ENCODE measurements around the gene OR6V1. TPM values are rescaled to one million over a fixed set of nuclear protein-coding genes. Genes with fewer than 3 reads are reported as not detected.

Gene OR6V1
- total and polyA plus RNA-seq, 7 donors: not detected

GRCh38 chr7:143008007-143008901, 43.9 kb upstream of the OR6V1 start:
- Histone ChIP-seq H3K9me3 (no peaks in the 10 kb centered on the region), H3K4me1 (no peaks in the 10 kb centered on the region), H3K36me3 (ENCODE audit: insufficient read depth in 1 of 2, low read depth in 1 of 2) (no peaks in the 10 kb centered on the region), H3K27me3 (ENCODE audit: insufficient read depth in 3 of 3, low read length in 2 of 3) (no peaks in the 10 kb centered on the region), H3K4me3 (no peak overlapping the region), H3K27ac (no peak overlapping the region)
- DNase-seq: peak; percentile 74 to 87
- intact Hi-C loops (cut with DNase I): loop anchor here (1.0 to 10.0 kb wide), 3 partner anchors 204 to 403 kb away; no protein-coding TSS in a partner anchor
- 41 to 44% (median 43%) methylated on average over 24 of the region's 24 CpGs for WGBS, 3 donors
- peak; percentile 88 to 95 (median 88) for ATAC-seq
- TF ChIP-seq CTCF (IDR thresholded peaks at IDR 0.05): peak; percentile 97

- H3K9me3 ChIP-seq: no peaks in the 10 kb centered on the region
- no peak overlapping the region for H3K4me3 ChIP-seq
- intact Hi-C loops (cut with DNase I): no loop called here
- H3K4me1 ChIP-seq: peaks cover 2% of the 10 kb centered on the region
- H3K36me3 ChIP-seq (ENCODE audit: insufficient read depth in 1 of 2, low read depth in 1 of 2): no peaks in the 10 kb centered on the region
- ATAC-seq (no peak), DNase-seq (no peak)
- 44 to 66% (median 53%) methylated on average over 7 of the region's 7 CpGs for WGBS, 3 donors
- H3K27ac ChIP-seq: no peak overlapping the region
- TF ChIP-seq CTCF (IDR thresholded peaks at IDR 0.05): no peak
- H3K27me3 ChIP-seq (ENCODE audit: insufficient read depth in 3 of 3, low read length in 2 of 3): no peaks in the 10 kb centered on the region
Measured at GRCh38 chr7:143012001-143012400, 40.1 kb upstream of the OR6V1 start.

- Histone ChIP-seq H3K36me3 (ENCODE audit: insufficient read depth in 1 of 2, low read depth in 1 of 2) (no peaks in the 10 kb centered on the region), H3K27ac (no peak overlapping the region), H3K4me1 (peaks cover 2% of the 10 kb centered on the region), H3K4me3 (no peak overlapping the region), H3K27me3 (ENCODE audit: insufficient read depth in 3 of 3, low read length in 2 of 3) (no peaks in the 10 kb centered on the region), H3K9me3 (no peaks in the 10 kb centered on the region)
- no peak for TF ChIP-seq CTCF (IDR thresholded peaks at IDR 0.05)
- WGBS, 3 donors: 88 to 91% (median 88%) methylated on average over 4 of the region's 4 CpGs
- intact Hi-C loops (cut with DNase I): no loop called here
- DNase-seq: no peak
- ATAC-seq: no peak
Measured at GRCh38 chr7:143012409-143012808, 39.7 kb upstream of the OR6V1 start.

GRCh38 chr7:143013473-143013872, 38.7 kb upstream of the OR6V1 start:
- ATAC-seq: peak in 1 of 4 donors; percentile 30
- no peaks in the 10 kb centered on the region for H3K27me3 ChIP-seq (ENCODE audit: insufficient read depth in 3 of 3, low read length in 2 of 3)
- no peaks in the 10 kb centered on the region for H3K36me3 ChIP-seq (ENCODE audit: insufficient read depth in 1 of 2, low read depth in 1 of 2)
- no peak overlapping the region for H3K27ac ChIP-seq
- intact Hi-C loops (cut with DNase I): no loop called here
- H3K4me1 ChIP-seq: peaks cover 2% of the 10 kb centered on the region
- H3K4me3 ChIP-seq: no peak overlapping the region
- TF ChIP-seq CTCF (IDR thresholded peaks at IDR 0.05): no peak
- 40 to 50% (median 43%) methylated on average over 1 of the region's 1 CpG for WGBS, 3 donors
- H3K9me3 ChIP-seq: no peaks in the 10 kb centered on the region
- no peak for DNase-seq
